Activated T-cell treated with anti-CD3 and anti-CD28 coated beads for 4 hours (primary cell): ENCODE results near the gene NRAP.
"Not testable (repeated sequence)": the region's sequence is repeated elsewhere in the genome, so short reads cannot be mapped to it uniquely, and the experiment has no call there.

Experiments used
- DNase-seq: peaks from one replicate; pipeline ENCODE4 v3.0.0-alpha.2; 2020

The NRAP gene

DNA sequence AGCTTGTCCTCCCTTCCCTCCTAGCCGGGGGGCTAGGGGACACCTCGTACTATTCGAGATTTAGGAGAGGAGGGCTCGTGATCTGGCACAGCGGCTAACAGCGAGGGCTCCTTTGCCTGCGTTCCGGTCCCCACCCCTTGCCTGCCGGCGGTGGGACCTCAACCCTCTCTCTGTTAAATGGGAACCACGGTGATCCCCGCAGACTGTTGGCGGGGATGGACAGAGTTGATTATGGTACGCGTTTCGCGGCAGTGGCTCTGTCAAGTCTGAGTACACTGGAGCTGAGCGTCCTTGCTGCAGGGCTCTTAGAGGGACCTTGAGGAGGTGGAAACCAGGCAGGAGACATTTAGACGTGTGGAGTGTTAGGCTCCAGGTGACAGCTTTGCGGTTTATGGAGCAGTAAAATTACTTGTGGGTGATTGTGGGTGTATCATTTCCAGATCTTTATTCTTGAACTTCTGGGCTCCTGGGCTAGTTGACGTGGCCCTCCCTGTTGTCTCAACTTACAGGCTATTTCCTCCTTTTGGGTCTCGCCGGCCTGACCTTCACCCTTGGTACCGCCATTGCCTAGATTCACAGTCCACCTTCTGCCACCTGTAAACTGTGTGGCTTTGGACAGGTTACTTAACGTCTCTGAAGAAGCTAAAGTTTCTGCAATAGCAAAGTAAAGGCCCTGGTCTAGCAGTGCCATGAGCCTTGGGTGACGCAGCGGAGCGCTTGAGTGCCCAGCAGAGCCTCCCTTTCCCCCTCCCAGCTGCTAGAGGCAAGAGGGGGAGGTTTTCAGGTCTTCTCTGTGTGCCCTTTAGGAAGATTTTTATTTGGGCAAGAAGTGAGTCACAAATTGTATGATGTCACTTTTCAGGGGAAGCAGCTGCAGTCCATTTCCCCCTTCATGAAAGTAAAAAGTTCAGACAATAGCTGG lies 16.6 kb upstream of the NRAP start:
- DNase-seq = no peak

DNA sequence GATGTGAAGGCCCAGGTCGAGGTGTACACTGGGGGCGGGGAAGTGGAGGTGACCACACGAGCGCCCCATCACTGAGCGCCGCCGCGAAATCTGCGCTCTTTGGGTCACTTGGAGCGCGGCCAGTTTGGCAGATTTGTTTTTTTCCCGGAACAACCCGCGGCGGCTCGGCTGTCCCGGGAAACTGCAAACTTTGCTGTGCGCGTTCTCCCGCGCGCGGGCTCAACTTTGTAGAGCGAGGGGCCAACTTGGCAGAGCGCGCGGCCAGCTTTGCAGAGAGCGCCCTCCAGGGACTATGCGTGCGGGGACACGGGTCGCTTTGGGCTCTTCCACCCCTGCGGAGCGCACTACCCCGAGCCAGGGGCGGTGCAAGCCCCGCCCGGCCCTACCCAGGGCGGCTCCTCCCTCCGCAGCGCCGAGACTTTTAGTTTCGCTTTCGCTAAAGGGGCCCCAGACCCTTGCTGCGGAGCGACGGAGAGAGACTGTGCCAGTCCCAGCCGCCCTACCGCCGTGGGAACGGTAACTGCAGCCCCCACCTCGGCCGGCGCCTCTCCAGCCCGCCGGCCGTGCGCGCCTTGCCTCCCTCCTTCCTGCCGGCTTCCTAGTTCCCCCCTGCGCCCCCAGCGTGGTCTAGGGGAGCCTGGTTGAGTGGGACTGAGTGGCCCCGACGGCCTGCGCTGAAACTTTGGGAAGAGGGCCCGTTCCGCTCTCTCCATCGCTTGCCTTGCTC lies 15.8 kb upstream of the NRAP start, which contains the start of gene CASP7:
TSS of gene CASP7 (plus strand) at position 450 of the 727 bp plus-strand sequence. CDS start 17,582 bp downstream, outside the sequence.
- peak; percentile 69 for DNase-seq

DNA sequence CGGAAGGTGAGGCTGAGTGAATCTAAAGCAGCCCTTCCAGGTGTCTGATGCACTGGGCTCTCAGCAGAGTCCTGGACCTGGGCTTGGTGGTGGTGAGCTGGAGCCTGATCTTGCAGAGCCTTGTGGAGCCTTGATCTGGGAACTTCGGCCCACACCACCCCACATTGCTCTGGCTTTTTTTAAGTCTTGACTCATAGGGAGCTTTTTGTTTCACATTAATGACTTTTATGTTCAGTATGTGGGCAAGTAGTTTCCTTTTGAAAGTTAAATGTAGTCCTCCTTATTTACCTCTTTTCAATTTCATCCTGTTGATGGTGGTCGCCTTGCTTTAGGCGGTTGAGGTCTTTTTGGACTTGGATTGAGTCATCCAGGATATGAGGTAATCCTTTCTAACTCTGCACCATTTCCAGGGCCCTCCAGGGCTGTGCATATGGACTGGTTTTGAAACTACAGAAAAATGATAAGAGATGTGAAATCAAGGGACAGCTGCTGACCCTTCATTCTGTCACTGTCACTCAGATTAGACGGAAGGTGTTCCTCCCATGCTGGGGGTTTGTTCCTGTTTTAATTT lies 2.9 kb upstream of the NRAP start:
- DNase-seq = no peak

DNA sequence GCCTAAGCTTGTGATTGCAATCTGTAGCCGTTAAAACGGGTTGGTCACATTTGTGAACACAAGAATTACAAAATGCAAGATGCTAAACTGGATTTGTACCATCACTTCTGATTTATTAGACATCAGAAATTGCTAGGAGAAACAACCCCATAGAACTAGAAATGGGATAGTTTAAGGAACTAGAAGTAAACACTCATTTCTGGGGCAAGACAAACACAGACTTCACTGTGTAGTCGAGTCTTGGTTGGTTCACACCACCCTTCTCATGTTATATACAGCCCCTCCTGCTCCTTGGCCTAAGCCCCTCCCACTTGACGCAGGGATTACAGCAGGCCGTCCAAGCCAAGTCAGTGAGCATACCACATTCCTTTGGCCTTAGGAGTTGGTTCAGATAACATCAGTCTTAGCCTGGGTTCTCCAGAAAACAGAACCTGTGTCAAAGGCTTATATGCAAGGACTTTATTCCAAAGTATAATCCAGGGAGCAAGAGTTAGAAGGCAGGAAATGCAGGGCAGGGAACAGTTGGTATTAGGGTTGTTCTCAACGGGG lies 2.0 kb upstream of the NRAP start:
- DNase-seq = no peak

DNA sequence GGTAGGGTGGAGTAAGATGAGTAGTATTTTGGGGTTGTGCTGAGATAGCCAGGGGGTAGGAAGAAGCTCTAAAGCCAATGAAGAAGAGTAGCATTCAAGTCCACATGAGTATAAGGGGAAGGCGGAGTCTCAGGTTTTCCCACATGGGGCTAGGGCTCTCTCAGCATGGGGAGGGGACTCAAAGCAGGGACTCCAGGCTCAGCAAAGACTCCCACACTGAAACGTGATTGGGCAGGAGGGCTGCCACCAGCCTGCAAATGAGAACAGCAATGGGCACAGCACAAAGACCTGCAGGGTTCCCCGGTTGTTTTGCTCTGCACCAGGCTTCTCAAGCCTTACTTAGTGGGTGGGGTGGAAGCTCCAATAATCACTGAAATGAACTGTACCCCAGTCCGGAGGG lies 1.5 kb upstream of the NRAP start:
- DNase-seq = no peak

DNA sequence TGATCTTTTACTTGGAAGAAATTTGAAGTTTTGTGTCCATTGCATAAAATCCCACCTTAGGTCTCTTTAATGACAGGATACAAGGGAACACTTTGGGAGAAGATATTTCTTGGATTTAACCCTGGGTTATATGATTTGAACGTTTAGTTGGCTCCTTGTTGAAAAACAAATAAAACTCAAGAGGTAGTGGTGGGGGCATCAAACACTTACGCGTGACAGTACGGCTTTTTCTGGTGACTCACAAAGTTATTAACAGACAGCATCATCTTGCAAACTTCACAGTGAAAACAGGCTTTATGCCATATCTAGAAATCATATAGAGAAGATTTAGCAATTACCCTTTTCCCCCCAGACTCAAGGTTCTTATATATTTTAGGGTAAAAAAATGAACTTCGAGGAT lies 699 bp downstream of the NRAP start:
- DNase-seq = no peak

DNA sequence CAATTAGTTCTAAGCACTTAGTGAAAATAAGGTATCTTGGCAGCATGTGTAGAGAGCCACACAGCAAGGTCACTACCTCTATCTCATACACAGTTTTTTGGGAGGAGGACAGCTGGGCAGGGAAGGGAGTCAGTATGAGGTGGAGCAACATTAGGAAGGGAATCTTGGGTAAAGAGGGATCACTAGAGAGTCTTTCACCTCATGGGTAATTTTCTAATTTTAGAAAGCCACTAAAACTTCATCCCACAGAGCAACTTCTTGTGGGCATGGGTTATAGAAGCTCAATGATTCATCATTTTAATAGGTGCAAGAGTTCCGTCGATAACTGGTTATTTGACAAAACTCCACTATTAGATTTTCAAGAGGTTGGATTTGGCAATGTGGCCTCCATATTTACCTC lies 2.5 kb downstream of the NRAP start:
- no peak for DNase-seq

DNA sequence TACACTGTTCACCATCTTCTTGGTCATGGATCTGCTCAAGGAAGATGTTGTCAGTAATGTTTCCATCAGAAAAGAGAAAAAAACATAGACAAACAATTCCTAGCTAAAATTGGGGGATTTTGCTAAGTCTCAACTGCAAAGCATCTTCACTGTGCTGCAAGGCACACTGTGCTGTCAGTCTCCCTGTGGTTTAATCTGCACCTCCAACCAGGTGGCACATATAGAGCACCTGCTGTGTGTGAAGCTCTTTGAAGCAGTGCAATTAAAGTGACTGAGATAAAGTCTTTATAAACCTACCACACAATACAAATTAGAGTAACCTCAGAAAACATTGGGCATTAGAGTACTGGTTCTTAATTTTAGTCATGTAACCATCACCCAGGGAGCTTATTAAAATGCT lies 6.3 kb downstream of the NRAP start:
- DNase-seq = no peak

DNA sequence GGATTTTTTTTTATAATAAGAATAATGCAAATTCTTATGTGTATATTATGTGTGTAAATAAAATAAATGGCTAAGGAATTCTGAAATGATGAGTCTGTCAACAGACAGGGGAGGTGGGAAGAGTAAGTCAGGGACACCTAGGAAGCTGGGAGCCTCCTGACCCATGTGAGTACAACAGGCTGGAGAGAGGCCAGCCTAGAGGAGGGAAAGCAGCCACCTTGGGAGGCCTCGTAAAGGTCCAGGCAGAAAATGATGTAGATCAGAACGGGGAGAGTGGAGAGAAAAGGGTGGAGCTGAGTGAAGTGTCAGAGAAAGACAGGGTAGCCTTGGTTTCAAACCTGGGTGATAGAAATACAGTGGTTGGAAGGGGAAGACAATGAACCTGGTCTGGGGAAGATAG lies 6.9 kb downstream of the NRAP start:
- DNase-seq = no peak

DNA sequence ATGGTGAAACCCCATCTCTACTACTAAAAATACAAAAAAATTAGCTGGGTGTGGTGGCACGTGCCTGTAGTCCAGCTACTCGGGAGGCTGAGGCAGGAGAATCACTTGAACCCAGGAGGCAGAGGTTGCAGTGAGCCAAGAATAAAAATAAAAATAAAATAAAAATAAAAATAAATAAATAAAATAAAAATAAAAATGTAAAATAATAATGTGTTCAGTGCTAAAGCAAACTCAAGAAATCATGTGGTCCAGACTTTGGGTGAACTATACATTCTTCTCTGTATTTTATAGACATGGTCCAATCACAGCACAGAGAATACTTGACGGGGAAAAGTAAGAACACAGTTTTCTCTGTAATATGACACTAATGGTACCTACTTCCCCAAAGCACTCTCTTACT lies 11.4 kb downstream of the NRAP start:
- not testable (repeated sequence) for DNase-seq

DNA sequence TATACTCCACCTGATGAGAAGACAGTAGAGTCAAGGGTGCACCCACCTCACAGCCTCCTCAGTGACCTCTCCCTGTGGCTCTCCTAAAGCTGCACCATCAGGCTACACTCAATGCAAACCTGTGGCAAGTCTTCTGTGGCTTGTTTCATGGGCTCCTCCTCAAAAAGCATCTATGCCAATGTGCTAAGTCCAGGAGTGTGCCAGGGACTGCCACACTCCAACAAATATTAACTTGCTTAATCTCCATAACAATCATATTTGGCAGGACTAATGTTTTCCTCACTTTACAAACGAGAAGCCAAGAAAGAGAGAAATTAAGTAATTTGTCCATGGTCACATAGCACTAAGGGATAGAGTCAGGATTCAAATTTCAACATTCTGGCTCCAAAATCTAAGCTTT lies 11.9 kb downstream of the NRAP start:
- no peak for DNase-seq

DNA sequence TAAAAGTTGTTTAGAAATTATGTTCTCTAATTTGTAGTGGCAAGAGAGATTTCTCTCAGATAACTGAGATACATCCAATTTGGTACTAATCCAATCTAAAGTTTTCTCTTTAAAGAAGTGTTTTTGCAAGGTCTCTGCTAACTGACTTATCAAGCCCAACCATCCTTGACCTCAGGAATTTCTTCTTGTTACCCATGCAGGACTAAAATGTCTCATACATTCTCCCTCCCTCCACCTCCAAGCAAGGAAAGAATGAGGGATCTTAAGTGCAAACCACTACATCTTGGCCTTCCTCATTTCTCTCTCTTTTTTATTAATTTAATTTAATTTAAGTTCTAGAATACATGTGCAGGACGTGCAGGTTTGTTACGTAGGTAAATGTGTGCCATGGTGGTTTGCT lies 12.8 kb downstream of the NRAP start:
- DNase-seq = no peak

DNA sequence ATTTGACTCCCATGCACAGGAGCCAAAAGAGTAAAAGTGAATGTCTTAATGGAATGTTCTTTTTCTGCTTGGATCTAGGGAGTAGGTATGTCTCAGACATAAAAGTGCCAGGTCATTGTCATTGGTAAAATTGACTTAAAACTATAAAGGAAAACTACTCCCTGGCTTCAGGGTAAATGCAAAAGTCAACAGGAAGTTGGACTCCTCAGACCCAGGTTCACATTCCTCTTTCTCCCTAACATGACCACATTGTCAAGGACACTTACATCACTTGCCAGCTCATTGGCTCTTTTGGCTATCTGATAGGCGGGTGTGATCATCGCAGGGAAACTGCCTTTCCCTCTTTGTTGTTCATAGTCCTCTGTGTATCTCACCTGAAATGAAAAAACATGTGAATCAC lies 13.7 kb downstream of the NRAP start:
- DNase-seq = no peak

DNA sequence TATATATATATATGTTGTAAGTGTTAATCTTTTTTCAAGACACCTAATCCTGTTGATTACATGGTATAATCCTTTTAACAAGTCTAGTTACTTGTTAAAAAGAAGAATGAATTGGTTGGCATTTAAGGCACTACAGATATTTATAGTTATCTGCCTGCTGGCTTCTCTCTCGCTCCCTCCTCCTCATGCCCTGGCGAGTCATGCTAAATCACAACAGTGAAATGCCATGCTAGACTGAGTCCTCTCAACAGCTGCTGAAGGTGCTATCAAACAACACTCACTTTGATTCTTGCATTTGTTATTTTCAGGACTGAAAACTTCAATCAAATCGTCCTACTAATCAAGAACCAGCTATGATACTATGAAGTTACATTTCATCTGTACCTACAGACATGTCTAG lies 15.4 kb downstream of the NRAP start:
- DNase-seq = no peak

DNA sequence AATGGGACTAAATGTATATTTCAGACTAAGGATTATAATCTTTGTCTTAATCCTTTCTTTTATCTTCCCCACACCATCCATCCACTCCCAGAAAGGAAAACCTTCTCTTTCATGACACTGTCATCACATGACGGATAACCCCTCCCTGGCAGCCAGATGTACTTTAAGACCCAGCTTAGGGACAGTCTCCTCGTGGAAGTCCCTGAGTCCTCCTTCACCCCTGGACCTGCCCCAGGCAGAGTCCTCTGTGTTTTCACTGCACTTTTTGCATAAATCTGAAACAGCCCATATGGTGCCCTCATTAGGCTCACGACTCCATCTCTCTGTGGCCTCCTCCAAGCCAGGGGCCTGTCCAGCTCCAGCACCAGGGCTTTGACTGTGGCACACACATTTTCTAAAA lies 16.0 kb downstream of the NRAP start:
- DNase-seq = no peak

DNA sequence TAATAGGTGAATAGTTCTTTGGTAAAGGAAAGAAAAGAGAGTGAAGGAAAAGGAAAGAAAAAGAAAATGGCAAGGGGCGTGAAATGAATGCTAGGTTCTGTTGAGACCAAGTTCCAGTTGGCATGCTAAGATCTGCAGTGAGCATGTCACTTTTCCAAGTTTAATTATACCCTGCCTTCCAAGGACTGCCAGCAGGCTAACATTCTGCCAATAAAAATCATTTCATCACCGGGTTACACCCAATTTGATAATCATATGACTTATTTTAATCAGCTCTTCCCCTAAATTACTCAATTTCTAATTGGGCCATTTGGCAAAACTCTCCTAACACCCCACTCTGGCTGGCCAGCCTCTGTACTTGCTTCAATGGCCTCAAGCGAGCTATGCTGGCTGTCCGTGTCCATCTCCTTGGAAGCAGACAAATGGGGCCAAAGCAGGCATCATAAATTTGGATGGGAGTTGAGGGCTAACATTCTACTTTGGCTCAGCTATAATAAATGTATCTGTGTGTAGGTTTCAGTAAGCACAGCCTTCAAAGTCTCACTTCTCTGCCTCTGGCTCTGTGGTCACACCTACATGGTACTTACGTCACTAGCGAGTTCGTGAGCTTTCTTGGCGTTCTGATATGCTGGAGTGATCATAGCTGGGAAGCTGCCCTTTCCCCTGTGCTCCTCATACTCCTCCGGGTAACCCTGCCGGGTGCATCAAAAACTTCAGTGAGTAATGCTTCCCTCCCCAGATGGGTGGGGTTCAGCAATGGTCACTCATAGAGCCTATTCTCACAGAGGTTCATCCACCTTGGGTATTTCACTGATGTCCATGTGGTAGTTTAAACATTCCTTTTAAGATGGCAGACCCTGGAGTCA lies 17.3 kb downstream of the NRAP start:
- DNase-seq = no peak

DNA sequence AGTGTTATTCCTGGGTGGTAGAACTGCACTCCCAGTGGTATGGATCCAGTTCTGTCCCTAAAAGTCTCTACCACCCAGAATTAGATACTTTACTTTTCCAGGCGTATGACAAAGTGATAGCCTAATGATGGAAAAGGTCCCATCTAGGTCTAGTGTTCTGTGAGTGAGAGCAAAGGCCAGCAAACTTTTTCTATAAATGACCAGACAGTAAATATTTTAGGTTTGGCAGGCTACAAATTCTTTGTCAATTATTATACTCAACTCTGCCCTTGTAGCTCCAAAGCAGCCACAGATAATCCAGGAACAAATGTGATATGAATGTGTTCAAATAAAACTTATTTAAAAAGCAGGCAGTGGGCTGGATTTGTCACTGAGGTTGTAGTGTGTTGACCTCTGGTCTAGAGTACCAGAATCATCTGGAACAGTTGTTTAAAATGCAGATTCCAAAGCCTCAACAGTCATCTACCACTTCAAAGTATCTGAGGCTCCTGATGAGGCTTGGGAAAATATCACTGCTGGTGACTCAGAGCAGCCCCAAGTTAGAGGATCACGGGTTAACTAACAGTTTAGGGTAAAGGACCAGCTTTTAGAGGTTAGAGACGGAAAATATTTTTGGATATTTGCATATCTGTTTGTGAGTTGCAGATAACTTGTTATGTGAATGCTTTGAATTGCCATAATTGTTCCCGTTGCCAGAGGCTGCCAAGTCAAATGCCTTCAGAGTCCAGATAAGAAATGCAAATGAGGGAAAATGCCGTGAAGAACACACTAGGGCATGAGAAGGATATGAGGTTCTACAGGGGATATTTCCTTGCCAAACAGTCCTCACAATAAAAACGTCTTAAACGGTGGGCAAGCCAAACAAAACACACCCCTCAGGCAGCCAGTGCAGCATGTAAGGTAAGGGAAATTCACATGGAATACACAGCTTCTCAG lies 19.4 kb downstream of the NRAP start:
- no peak for DNase-seq

DNA sequence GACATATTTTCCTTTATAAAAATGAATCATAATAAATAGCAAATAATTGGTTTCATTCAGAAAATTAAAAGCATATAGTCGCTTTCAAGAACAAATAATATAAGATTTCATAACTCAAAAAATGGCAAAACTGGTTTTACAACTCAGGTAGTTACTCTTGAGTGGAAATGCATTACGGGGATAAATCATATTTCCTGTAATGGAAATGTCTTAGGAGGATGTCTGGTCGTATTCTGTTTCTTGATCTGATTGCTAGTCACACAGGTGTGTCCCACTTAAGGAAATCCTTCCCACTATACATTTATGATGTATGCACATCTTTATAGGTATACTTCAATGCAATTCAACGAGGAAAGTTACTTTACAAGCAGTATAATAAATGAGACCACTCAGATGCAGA lies 20.7 kb downstream of the NRAP start:
- DNase-seq = no peak

DNA sequence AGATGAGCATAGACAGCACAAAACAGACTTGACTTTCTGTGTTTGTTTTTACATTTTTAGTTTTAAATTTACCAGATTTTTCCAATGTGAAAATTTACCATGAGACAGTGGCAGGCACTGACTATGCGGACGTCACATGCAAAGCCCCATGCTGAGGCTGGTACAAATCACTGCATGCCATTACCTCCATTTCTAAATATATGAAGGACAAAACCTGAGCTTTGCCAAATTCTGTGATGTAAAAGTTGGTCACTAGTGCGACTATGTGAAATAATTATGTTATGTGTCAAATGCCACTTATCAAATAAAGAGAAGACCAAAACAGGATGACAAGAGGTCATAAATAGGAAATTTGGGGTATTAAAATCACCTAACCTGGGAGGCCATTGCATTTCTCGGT lies 22.1 kb downstream of the NRAP start:
- DNase-seq = no peak

DNA sequence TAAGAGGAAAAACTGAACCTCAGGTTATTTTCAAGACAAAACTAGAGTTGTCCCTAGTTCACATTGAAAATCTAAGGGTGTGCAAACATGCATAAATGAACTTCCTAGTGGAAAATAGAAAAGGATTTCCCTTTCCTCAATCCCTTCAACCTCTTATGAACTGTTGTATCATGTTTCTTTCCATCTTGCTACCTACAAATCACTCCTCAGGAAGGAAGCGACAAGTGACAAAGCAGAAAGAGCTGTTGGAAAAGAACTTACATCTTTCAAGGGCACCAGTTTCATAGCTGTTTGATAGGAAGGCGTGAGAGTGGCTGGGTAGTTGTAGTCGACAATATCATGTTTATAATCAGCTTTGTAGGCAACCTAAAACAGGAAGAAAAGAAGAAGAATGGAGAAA lies 23.9 kb downstream of the NRAP start:
- no peak for DNase-seq

DNA sequence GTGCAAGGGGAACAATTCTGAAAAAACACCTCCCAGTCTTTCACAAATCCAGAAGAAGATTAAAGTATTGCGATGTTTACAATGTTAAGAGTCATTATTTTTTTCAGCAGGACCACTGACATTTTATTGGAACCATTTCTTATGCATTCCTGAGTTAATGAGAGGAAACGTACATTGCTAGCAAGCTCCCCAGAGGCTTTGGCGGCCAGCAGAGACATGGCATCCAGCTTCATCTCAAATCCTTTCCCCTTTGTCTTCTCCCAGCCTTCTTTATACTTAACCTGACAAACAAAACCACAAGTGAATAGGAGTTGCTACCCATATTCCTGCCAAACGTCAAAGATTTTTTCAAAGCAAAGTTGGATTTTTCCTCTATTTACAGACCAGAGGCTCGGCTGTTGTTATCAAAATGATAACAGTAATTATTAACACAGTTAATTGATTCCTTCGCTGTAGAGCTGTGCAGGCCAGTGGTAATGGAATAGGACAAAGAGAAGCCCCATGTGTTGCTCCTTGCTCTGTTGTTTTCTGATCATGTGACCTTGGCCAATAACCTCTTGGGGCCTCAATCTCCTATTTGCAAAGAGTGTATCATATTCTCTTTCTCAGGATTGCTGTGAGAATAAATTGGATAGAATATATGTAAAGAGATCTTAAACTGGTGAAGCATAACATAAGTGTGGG lies 32.0 kb downstream of the NRAP start:
- no peak for DNase-seq
